Panc1 (cell line): Measurements from ENCODE around the gene ANAPC1.
"Not testable (repeated sequence)": the region's sequence is repeated elsewhere in the genome, so short reads cannot be mapped to it uniquely, and the experiment has no call there.

Experiments
- CTCF ChIP-seq: fragments of 450-650 bp; IDR thresholded peaks from 2 replicates; pipeline ENCODE4 v1.5.1; 2017; ENCODE audit warnings: mild to moderate bottlenecking
- POLR2AphosphoS5 ChIP-seq: IDR thresholded peaks from 2 replicates; pipeline ENCODE4 v1.6.1; 2012; ENCODE audit warnings: mild to moderate bottlenecking, low read depth, low read length, moderate library complexity

GRCh38 chr2:111830479-111830878 is 53.5 kb downstream of the ANAPC1 start:
- TF ChIP-seq POLR2AphosphoS5, CTCF: not testable (repeated sequence)
